ENCODE results near the gene HOXB5.

Gene HOXB5

DNA sequence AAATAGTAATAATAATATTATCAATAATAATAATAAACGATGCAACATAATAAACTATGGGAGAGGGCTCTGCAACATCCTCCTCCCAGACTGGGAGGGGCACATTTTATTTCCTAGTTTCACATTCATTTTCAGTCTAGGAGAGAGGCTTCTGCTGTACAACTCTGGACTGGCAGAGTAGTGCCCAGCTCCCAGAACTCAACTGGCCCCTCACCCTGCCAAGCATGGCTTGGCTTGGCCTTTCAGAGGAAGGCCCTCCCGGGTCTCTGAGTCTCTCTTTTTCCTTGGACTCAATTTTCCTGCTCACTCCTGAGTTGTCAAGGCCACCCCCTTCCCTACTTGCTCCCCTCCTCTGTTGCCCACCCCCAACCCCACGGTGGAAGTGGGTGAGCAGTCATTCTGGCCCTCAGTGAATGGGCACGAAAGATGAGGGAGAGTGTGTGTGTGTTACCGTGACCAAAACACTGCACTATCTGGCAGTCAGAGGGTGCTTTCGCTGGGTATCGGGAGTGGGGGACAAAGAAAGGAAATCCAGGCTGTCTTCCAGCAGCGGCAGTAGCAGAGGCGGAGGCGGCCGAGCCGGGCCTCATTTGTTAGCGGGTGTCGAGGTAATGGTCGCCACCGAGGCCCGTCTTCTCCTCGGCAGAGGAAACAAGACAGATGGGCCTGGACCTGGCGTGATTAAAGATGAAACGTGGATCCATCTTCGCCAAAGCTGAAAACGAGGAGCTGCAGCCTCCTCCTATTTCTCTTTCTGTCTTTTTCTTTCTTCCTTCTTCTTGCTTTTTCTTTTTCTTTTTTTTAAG lies 17.7 kb downstream of the HOXB5 start:
- Histone ChIP-seq H3K36me3 (ENCODE audit: control insufficient read depth in 2 of 2, insufficient read depth in 2 of 2, low read length in 2 of 2) (no peaks in the 10 kb centered on the region), H3K27ac (ENCODE audit: low read length) (peak overlapping the region; percentile 89), H3K9ac (ENCODE audit: low read length in 2 of 2) (peak overlapping the region; percentile 46 to 55), H3K4me3 (ENCODE audit: low read length in 2 of 2) (peak overlapping the region; percentile 37 to 75), H3K9me3 (ENCODE audit: control insufficient read depth in 2 of 2, low read length in 2 of 2) (no peaks in the 10 kb centered on the region), H3K4me1 (ENCODE audit: control insufficient read depth, insufficient read depth, low read length) (peaks cover 61% of the 10 kb centered on the region), H3K27me3 (ENCODE audit: control insufficient read depth in 1 of 2, insufficient read depth in 2 of 2, low read length in 2 of 2) (peaks cover 0 to 48% of the 10 kb centered on the region in 2 donors)

DNA sequence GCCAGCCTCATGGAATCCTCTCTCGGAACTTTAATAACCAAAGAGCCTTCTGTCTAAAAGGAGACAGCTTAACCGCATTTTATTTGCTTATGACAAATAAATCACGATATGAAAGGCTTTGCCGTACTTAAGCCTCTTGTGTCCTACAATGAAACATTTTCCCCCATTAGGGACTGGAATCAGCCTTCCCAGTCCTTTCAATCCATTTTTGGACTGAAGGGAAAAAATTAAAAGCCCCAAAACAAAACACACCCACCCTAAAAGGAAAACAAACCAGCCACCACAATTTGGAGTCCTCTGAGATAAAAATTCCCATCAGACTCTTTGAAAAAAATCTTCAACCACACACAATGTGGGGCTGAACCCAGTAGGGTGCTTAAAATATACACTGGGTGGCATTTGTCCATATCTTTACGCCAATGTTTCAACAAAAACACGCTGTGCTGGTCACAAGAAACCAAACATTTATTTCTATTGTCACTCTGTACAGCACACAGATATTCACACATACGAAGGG lies 18.5 kb downstream of the HOXB5 start:
- Histone ChIP-seq H3K4me1 (ENCODE audit: control insufficient read depth, insufficient read depth, low read length) (peaks cover 63% of the 10 kb centered on the region), H3K36me3 (ENCODE audit: control insufficient read depth in 2 of 2, insufficient read depth in 2 of 2, low read length in 2 of 2) (no peaks in the 10 kb centered on the region), H3K9me3 (ENCODE audit: control insufficient read depth in 2 of 2, low read length in 2 of 2) (no peaks in the 10 kb centered on the region), H3K4me3 (ENCODE audit: low read length in 2 of 2) (peak overlapping the region in 1 of 2 donors; percentile 75), H3K27ac (ENCODE audit: low read length) (peak overlapping the region; percentile 94), H3K9ac (ENCODE audit: low read length in 2 of 2) (peak overlapping the region; percentile 41 to 58), H3K27me3 (ENCODE audit: control insufficient read depth in 1 of 2, insufficient read depth in 2 of 2, low read length in 2 of 2) (peaks cover 0 to 49% of the 10 kb centered on the region in 2 donors)

DNA sequence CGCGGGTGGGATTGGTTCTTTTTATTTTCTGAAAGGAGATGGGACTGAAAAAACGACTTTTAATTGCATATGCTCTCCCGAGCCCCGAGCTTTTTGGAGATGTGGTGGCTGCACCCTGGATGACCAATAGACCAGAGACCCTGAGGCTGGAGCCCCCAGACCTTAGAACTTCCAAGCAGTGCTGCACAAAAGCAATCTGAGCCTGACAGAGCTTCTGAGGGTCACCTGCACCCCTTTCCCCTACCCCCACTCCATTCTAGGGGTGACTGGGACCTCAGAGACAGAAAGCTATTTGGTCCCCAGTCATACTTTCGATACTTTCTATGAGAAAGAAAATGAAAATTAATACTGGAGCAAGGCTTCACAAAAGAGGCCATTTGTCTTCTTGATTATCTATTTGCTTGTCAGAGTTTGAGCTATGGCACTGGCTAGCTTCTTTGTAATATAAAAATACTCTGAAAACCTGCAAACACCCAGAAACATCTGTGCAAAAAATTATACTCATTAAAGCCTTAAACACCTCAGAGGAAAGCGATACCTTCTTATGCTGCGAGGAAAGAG lies 19.0 kb downstream of the HOXB5 start:
- Histone ChIP-seq H3K27ac (ENCODE audit: low read length) (peak overlapping the region; percentile 94), H3K9me3 (ENCODE audit: control insufficient read depth in 2 of 2, low read length in 2 of 2) (no peaks in the 10 kb centered on the region), H3K36me3 (ENCODE audit: control insufficient read depth in 2 of 2, insufficient read depth in 2 of 2, low read length in 2 of 2) (no peaks in the 10 kb centered on the region), H3K4me1 (ENCODE audit: control insufficient read depth, insufficient read depth, low read length) (peaks cover 65% of the 10 kb centered on the region), H3K4me3 (ENCODE audit: low read length in 2 of 2) (peak overlapping the region; percentile 13 to 75), H3K9ac (ENCODE audit: low read length in 2 of 2) (peak overlapping the region; percentile 41 to 79), H3K27me3 (ENCODE audit: control insufficient read depth in 1 of 2, insufficient read depth in 2 of 2, low read length in 2 of 2) (peaks cover 0 to 46% of the 10 kb centered on the region in 2 donors)

GRCh38 chr17:48571826-48572417 lies 21.7 kb downstream of the HOXB5 start:
- H3K4me1 ChIP-seq (ENCODE audit: control insufficient read depth, insufficient read depth, low read length) = peaks cover 71% of the 10 kb centered on the region
- H3K9ac ChIP-seq (ENCODE audit: low read length in 2 of 2) = peak overlapping the region; percentile 55 to 79
- H3K36me3 ChIP-seq (ENCODE audit: control insufficient read depth in 2 of 2, insufficient read depth in 2 of 2, low read length in 2 of 2) = no peaks in the 10 kb centered on the region
- H3K4me3 ChIP-seq (ENCODE audit: low read length in 2 of 2) = peak overlapping the region; percentile 8 to 75
- H3K9me3 ChIP-seq (ENCODE audit: control insufficient read depth in 2 of 2, low read length in 2 of 2) = no peaks in the 10 kb centered on the region
- peak overlapping the region; percentile 94 for H3K27ac ChIP-seq (ENCODE audit: low read length)
- H3K27me3 ChIP-seq (ENCODE audit: control insufficient read depth in 1 of 2, insufficient read depth in 2 of 2, low read length in 2 of 2) = peaks cover 0 to 35% of the 10 kb centered on the region in 2 donors

DNA sequence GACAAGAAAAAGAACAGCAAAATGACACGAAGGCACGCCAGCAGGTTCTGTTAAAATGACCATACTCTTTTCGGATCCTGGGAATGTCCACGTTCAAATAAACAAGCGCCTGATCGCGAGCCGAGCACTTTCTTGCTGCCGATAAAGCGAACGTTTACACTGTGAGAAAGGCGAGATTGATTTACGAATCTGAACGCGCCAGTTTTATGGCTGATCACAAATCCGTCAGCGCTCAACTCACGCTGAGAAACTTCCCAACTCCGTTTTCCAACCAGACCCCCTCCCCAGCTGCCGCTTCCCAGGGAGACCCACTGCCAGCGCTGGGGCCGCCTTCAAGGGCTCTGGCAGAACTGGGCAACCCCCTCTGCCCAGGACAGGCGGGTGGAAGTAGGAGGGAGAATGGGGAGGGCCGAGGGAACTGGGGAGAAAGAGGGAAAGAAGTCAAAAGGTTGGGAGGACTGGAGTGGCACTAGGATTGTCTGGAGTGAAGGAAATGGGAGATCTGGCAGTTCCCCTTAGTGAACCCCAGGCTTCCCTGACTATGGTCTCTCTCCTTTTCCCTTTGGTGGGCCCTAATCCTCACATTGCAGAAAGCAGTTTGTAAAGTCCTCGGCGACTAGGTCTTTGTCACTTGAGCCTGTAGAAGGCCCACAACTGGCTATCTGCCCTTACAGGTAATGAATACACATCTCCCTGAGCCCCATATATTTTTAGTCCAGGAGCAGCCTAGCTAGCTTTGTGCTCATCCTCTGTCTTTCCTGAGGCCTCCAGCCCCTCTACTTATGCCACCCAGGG lies 22.4 kb downstream of the HOXB5 start:
- H3K36me3 ChIP-seq (ENCODE audit: control insufficient read depth in 2 of 2, insufficient read depth in 2 of 2, low read length in 2 of 2) = no peaks in the 10 kb centered on the region
- H3K9ac ChIP-seq (ENCODE audit: low read length in 2 of 2) = peak overlapping the region; percentile 55 to 79
- H3K27me3 ChIP-seq (ENCODE audit: control insufficient read depth in 1 of 2, insufficient read depth in 2 of 2, low read length in 2 of 2) = peaks cover 0 to 32% of the 10 kb centered on the region in 2 donors
- peak overlapping the region; percentile 24 to 75 for H3K4me3 ChIP-seq (ENCODE audit: low read length in 2 of 2)
- H3K4me1 ChIP-seq (ENCODE audit: control insufficient read depth, insufficient read depth, low read length) = peaks cover 74% of the 10 kb centered on the region
- H3K9me3 ChIP-seq (ENCODE audit: control insufficient read depth in 2 of 2, low read length in 2 of 2) = no peaks in the 10 kb centered on the region
- peak overlapping the region; percentile 94 for H3K27ac ChIP-seq (ENCODE audit: low read length)

DNA sequence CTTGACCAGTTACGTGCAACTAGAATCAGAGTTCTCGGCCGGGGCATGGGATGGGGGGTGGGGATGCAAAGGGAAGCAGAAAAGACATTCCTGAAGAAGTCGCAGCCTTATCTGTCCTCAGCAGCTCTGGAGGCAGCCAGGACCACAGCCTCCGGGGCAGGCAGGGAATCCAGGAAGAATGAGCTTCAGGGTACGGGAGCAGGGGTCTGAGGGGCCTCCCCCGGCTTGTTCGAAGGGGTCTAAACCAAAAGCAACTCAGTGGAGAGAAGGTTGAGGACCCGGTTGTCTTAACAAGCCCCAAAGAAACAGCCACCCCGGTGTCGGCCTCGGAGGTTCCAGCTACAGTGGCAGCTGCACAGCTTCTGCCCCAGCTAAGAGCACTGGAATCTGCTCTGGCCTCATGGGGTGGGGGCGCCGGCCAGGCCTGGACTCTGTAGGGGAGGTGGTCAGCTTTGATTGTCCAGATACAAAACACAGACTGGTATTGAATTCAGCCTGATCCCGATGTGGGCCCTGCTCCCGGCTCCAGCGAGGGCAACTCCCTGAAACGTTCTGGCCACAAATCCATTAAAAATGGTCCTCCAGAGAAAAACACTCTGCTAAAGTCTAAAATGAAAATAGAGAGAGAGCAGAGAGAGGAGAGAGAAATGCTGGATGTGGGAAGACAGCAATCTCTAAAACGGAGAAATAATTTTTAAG lies 23.1 kb downstream of the HOXB5 start:
- peak overlapping the region; percentile 55 to 79 for H3K9ac ChIP-seq (ENCODE audit: low read length in 2 of 2)
- H3K36me3 ChIP-seq (ENCODE audit: control insufficient read depth in 2 of 2, insufficient read depth in 2 of 2, low read length in 2 of 2) = no peaks in the 10 kb centered on the region
- peak overlapping the region; percentile 94 for H3K27ac ChIP-seq (ENCODE audit: low read length)
- H3K4me1 ChIP-seq (ENCODE audit: control insufficient read depth, insufficient read depth, low read length) = peaks cover 74% of the 10 kb centered on the region
- peak overlapping the region; percentile 24 to 75 for H3K4me3 ChIP-seq (ENCODE audit: low read length in 2 of 2)
- peaks cover 0 to 28% of the 10 kb centered on the region in 2 donors for H3K27me3 ChIP-seq (ENCODE audit: control insufficient read depth in 1 of 2, insufficient read depth in 2 of 2, low read length in 2 of 2)
- no peaks in the 10 kb centered on the region for H3K9me3 ChIP-seq (ENCODE audit: control insufficient read depth in 2 of 2, low read length in 2 of 2)

DNA sequence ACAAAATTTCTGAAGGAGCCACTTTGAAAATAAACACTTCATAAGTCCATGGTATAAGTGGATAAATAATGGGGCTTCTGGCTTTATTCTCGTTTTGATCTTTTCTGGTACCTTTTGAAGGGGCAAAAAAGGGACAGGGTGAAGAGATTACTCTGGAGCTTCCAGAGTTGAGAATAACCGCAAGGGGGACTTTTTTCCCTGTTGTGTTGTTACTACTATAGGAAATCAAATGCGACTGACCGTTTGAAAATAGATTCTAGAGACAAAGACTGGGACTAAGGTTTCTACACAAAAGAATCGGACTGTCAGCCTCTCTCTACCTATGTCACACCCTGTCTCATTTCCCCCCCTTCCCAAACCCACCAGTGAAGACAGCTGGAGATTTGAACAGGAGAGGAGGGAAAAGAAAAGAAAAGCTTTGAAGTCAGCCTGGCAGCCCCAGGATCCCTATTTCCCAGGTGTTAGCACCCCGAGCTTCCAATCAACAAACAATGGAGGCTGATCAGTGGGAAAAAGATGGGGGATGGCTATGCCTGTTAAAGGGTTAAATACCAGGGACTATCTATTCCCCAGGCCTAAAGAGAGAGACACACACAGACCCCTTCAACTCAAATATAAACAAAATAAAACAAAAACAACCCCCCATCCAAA lies 23.8 kb downstream of the HOXB5 start:
- no peaks in the 10 kb centered on the region for H3K9me3 ChIP-seq (ENCODE audit: control insufficient read depth in 2 of 2, low read length in 2 of 2)
- peak overlapping the region; percentile 94 for H3K27ac ChIP-seq (ENCODE audit: low read length)
- peaks cover 74% of the 10 kb centered on the region for H3K4me1 ChIP-seq (ENCODE audit: control insufficient read depth, insufficient read depth, low read length)
- H3K27me3 ChIP-seq (ENCODE audit: control insufficient read depth in 1 of 2, insufficient read depth in 2 of 2, low read length in 2 of 2) = peaks cover 0 to 23% of the 10 kb centered on the region in 2 donors
- no peaks in the 10 kb centered on the region for H3K36me3 ChIP-seq (ENCODE audit: control insufficient read depth in 2 of 2, insufficient read depth in 2 of 2, low read length in 2 of 2)
- peak overlapping the region; percentile 55 to 79 for H3K9ac ChIP-seq (ENCODE audit: low read length in 2 of 2)
- H3K4me3 ChIP-seq (ENCODE audit: low read length in 2 of 2) = peak overlapping the region; percentile 24 to 75

- Histone ChIP-seq H3K4me3 (ENCODE audit: low read length in 2 of 2) (peak overlapping the region; percentile 39 to 75), H3K27me3 (ENCODE audit: control insufficient read depth in 1 of 2, insufficient read depth in 2 of 2, low read length in 2 of 2) (peaks cover 0 to 22% of the 10 kb centered on the region in 2 donors), H3K9me3 (ENCODE audit: control insufficient read depth in 2 of 2, low read length in 2 of 2) (no peaks in the 10 kb centered on the region), H3K36me3 (ENCODE audit: control insufficient read depth in 2 of 2, insufficient read depth in 2 of 2, low read length in 2 of 2) (no peaks in the 10 kb centered on the region), H3K4me1 (ENCODE audit: control insufficient read depth, insufficient read depth, low read length) (peaks cover 72% of the 10 kb centered on the region), H3K27ac (ENCODE audit: low read length) (peak overlapping the region; percentile 94), H3K9ac (ENCODE audit: low read length in 2 of 2) (peak overlapping the region; percentile 55 to 79)
Observed at GRCh38 chr17:48569240-48569582, 24.4 kb downstream of the HOXB5 start.

DNA sequence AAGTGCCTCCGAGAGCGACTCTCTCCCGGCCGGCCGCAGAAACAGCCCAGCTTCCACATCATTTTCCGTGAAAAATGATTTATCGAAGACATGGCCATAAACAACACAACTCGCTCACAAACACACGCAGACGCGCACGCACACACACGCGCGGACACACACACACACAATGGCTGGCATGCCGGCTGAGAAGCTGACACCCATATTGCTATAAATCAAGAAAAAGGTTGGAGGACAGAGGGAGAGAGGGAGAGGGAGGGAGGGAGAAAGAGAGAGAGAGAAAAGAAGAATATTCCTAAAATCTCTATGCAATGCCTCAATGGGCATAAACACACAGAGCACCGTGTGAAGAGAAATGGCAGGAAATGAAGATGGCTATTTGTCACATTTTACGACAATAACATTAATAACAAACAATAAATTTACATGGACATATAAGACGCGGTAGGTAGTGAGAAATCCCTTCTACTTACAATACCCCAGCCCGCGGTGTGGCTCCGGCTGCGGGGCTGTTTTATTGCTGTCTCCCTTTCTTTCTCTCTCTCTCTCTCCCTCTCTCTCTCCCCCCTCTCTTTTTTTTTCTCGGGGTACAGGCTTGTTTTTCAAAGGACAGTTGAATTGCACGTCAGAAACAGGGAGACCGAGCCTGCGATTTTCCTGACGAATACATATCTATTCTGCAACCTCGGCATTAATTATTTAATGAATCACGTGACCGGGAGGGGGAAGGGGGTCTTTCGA lies 24.9 kb downstream of the HOXB5 start:
- H3K4me1 ChIP-seq (ENCODE audit: control insufficient read depth, insufficient read depth, low read length) = peaks cover 75% of the 10 kb centered on the region
- peaks cover 0 to 20% of the 10 kb centered on the region in 2 donors for H3K27me3 ChIP-seq (ENCODE audit: control insufficient read depth in 1 of 2, insufficient read depth in 2 of 2, low read length in 2 of 2)
- H3K9ac ChIP-seq (ENCODE audit: low read length in 2 of 2) = peak overlapping the region; percentile 44 to 68
- no peaks in the 10 kb centered on the region for H3K36me3 ChIP-seq (ENCODE audit: control insufficient read depth in 2 of 2, insufficient read depth in 2 of 2, low read length in 2 of 2)
- H3K4me3 ChIP-seq (ENCODE audit: low read length in 2 of 2) = peak overlapping the region; percentile 39 to 75
- H3K9me3 ChIP-seq (ENCODE audit: control insufficient read depth in 2 of 2, low read length in 2 of 2) = no peaks in the 10 kb centered on the region
- H3K27ac ChIP-seq (ENCODE audit: low read length) = peak overlapping the region; percentile 94

All from stomach smooth muscle (tissue), 2 donors.